Measurements from ENCODE around the gene DDB1. TPM values are rescaled to one million over a fixed set of nuclear protein-coding genes. Genes with fewer than 3 reads are reported as not detected.

DDB1 gene
- polyA plus RNA-seq, 1 of the 3 experiments (the other 2 are of a cell fraction), result 170 TPM

DNA sequence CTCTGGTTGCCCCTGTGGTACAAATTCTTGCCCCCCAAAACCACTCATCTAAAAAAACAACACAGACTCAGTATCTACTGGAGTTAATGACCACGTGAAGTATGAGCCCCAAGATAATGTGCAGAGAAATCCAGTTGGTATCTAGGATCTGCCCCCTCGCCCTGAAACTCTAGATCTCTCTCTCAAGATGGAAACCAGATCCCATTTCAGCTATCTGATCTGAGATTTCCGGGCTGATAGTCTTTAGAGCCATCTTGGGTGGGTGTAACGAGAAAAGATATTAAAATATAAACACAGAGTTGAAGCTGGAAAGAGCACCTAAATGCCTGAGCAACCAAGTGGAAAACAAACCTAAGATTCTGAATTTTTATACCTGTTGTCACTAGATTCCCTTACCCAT lies 23.8 kb downstream of the DDB1 start (continued):
- TF ChIP-seq, protein P1, sequence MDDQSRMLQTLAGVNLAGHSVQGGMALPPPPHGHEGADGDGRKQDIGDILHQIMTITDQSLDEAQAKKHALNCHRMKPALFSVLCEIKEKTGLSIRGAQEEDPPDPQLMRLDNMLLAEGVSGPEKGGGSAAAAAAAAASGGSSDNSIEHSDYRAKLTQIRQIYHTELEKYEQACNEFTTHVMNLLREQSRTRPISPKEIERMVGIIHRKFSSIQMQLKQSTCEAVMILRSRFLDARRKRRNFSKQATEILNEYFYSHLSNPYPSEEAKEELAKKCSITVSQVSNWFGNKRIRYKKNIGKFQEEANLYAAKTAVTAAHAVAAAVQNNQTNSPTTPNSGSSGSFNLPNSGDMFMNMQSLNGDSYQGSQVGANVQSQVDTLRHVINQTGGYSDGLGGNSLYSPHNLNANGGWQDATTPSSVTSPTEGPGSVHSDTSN (IDR thresholded peaks at IDR 0.05), result no peak
- TF ChIP-seq MEF2A (IDR thresholded peaks at IDR 0.05; ENCODE audit: borderline replicate concordance, low read depth), result no peak
- no peak for TF ChIP-seq CHD2 (IDR thresholded peaks at IDR 0.05; ENCODE audit: low read length, partially characterized antibody)
- TF ChIP-seq RAD21 (IDR thresholded peaks at IDR 0.05; ENCODE audit: low read length), result no peak
- TF ChIP-seq, protein P2, sequence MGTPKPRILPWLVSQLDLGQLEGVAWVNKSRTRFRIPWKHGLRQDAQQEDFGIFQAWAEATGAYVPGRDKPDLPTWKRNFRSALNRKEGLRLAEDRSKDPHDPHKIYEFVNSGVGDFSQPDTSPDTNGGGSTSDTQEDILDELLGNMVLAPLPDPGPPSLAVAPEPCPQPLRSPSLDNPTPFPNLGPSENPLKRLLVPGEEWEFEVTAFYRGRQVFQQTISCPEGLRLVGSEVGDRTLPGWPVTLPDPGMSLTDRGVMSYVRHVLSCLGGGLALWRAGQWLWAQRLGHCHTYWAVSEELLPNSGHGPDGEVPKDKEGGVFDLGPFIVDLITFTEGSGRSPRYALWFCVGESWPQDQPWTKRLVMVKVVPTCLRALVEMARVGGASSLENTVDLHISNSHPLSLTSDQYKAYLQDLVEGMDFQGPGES (IDR thresholded peaks at IDR 0.05; ENCODE audit: low read depth, low read length), result no peak
- TF ChIP-seq SMC3 (IDR thresholded peaks at IDR 0.05; ENCODE audit: low read depth, low read length), result no peak
- TF ChIP-seq EP300 (IDR thresholded peaks at IDR 0.05; ENCODE audit: borderline replicate concordance in 1 of 2, low read depth in 1 of 2, low read length in 1 of 2), result no peak
- TF ChIP-seq FOXM1 (IDR thresholded peaks at IDR 0.05; ENCODE audit: low read depth), result no peak

DNA sequence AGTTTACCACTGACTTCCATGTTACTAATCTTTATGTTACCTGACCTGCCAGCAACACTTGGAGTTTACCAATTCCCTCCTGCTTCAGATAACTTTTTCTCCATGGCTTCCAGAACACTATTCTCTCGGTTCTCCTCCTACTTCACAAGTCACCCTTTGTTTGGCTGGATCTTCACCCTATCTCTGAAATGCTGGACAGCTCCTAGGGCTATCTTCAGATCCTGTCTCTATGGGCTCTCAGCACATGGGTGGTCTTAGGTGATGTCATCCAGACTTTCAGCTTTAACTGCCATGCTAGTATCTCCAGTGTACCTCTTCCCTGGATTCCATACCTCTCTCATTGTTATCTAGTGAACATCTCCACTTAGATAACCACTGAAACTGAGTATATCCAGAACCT lies 25.6 kb downstream of the DDB1 start:
- Histone ChIP-seq H3K4me3 (ENCODE audit: low read depth in 2 of 2, low read length in 1 of 2) (no peak overlapping the region), H4K20me1 (ENCODE audit: insufficient read depth) (no peaks in the 10 kb centered on the region), H3K27me3 (ENCODE audit: insufficient read depth) (no peaks in the 10 kb centered on the region), H2AFZ (ENCODE audit: low read depth) (no peak overlapping the region), H3K9me2 (no peaks in the 10 kb centered on the region), H3K27ac (ENCODE audit: low read depth in 2 of 2, low read length in 1 of 2) (no peak overlapping the region), H3K36me3 (replicated peaks in 1 of 2; ENCODE audit: control insufficient read depth in 1 of 2, insufficient read depth in 2 of 2, low read length in 1 of 2) (peaks cover 60 to 88% of the 10 kb centered on the region in 2 experiments), H3K4me1 (ENCODE audit: control insufficient read depth in 1 of 2, insufficient read depth in 2 of 2, low read depth in 1 of 2, low read length in 1 of 2) (no peaks in the 10 kb centered on the region), H3K9ac (no peak overlapping the region), H3K9me3 (no peaks in the 10 kb centered on the region), H3K79me2 (ENCODE audit: insufficient read depth) (no peaks in the 10 kb centered on the region; the same call in 1 of the 2 replicates), H3K4me2 (no peak overlapping the region), H3F3A (replicated peaks; ENCODE audit: insufficient read depth) (no peaks in the 10 kb centered on the region)
- no peak for TF ChIP-seq FOXM1 (IDR thresholded peaks at IDR 0.05; ENCODE audit: low read depth)
- TF ChIP-seq, protein P3, sequence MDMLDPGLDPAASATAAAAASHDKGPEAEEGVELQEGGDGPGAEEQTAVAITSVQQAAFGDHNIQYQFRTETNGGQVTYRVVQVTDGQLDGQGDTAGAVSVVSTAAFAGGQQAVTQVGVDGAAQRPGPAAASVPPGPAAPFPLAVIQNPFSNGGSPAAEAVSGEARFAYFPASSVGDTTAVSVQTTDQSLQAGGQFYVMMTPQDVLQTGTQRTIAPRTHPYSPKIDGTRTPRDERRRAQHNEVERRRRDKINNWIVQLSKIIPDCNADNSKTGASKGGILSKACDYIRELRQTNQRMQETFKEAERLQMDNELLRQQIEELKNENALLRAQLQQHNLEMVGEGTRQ (IDR thresholded peaks at IDR 0.05; ENCODE audit: borderline replicate concordance, low read depth, low read length), result no peak
- TF ChIP-seq, protein P4, sequence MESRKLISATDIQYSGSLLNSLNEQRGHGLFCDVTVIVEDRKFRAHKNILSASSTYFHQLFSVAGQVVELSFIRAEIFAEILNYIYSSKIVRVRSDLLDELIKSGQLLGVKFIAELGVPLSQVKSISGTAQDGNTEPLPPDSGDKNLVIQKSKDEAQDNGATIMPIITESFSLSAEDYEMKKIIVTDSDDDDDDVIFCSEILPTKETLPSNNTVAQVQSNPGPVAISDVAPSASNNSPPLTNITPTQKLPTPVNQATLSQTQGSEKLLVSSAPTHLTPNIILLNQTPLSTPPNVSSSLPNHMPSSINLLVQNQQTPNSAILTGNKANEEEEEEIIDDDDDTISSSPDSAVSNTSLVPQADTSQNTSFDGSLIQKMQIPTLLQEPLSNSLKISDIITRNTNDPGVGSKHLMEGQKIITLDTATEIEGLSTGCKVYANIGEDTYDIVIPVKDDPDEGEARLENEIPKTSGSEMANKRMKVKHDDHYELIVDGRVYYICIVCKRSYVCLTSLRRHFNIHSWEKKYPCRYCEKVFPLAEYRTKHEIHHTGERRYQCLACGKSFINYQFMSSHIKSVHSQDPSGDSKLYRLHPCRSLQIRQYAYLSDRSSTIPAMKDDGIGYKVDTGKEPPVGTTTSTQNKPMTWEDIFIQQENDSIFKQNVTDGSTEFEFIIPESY (IDR thresholded peaks at IDR 0.05; ENCODE audit: borderline replicate concordance, low read depth), result no peak
- TF ChIP-seq RAD21 (IDR thresholded peaks at IDR 0.05; ENCODE audit: low read length), result no peak
- TF ChIP-seq, protein P5, sequence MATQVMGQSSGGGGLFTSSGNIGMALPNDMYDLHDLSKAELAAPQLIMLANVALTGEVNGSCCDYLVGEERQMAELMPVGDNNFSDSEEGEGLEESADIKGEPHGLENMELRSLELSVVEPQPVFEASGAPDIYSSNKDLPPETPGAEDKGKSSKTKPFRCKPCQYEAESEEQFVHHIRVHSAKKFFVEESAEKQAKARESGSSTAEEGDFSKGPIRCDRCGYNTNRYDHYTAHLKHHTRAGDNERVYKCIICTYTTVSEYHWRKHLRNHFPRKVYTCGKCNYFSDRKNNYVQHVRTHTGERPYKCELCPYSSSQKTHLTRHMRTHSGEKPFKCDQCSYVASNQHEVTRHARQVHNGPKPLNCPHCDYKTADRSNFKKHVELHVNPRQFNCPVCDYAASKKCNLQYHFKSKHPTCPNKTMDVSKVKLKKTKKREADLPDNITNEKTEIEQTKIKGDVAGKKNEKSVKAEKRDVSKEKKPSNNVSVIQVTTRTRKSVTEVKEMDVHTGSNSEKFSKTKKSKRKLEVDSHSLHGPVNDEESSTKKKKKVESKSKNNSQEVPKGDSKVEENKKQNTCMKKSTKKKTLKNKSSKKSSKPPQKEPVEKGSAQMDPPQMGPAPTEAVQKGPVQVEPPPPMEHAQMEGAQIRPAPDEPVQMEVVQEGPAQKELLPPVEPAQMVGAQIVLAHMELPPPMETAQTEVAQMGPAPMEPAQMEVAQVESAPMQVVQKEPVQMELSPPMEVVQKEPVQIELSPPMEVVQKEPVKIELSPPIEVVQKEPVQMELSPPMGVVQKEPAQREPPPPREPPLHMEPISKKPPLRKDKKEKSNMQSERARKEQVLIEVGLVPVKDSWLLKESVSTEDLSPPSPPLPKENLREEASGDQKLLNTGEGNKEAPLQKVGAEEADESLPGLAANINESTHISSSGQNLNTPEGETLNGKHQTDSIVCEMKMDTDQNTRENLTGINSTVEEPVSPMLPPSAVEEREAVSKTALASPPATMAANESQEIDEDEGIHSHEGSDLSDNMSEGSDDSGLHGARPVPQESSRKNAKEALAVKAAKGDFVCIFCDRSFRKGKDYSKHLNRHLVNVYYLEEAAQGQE (IDR thresholded peaks at IDR 0.05; ENCODE audit: low read depth, low read length), result peak; percentile 85
- no peak for TF ChIP-seq RCOR1 (IDR thresholded peaks at IDR 0.05; ENCODE audit: low read length)
- TF ChIP-seq, protein P1 (IDR thresholded peaks at IDR 0.05), result no peak
- DNase-seq, result no peak
- 95% methylated on average over 1 of the region's 1 CpG for WGBS (ENCODE audit: low lambda C conversion rate)
- ChIA-PET POLR2A (interaction anchor here (0.9 kb wide), 1 partner anchor 122 kb away, joined by 3 read pairs; the partner anchor contains the start of genes CPSF7 and SDHAF2), CTCF (interaction anchor here (1.9 kb wide), 1 partner anchor 29 kb away, joined by 4 read pairs; no protein-coding TSS in a partner anchor)

All from SK-N-SH (cell line).